ENCODE results near the gene GTPBP4. TPM values are rescaled to one million over a fixed set of nuclear protein-coding genes. Genes with fewer than 3 reads are reported as not detected.

Gene GTPBP4
- total RNA-seq, 1 experiment from 2014 or later, result 44.6 TPM

GRCh38 chr10:969473-970150, 18.6 kb upstream of the GTPBP4 start:
- Histone ChIP-seq H3K4me2 (ENCODE audit: low read length) (no peak overlapping the region), H2AFZ (ENCODE audit: low read length) (no peak overlapping the region), H3K36me3 (ENCODE audit: low read depth, low read length) (no peaks in the 10 kb centered on the region), H3K9me3 (ENCODE audit: low read length) (no peaks in the 10 kb centered on the region), H3K4me3 (ENCODE audit: low read length) (no peak overlapping the region), H3K4me1 (ENCODE audit: insufficient read depth, low read length) (0 out of 2 replicates have a peak, but pooled peaks cover 10% of the 10 kb centered on the region), H3K27me3 (ENCODE audit: low read length) (no peaks in the 10 kb centered on the region), H4K20me1 (ENCODE audit: low read length) (no peaks in the 10 kb centered on the region), H3F3A (ENCODE audit: low read length, unreplicated experiment) (no peaks in the 10 kb centered on the region), H3K9ac (ENCODE audit: low read length) (no peak overlapping the region), H3K79me2 (ENCODE audit: low read length) (no peaks in the 10 kb centered on the region), H3K27ac (ENCODE audit: low read length) (no peak overlapping the region), H3K9me2 (replicated peaks; ENCODE audit: low read length) (no peaks in the 10 kb centered on the region)
- no TSS peak for BruUV-seq (replicated peaks)
- POLR2A ChIA-PET (ENCODE audit: unreplicated experiment), result no interaction called here
- TF ChIP-seq EZH2phosphoT487 (IDR thresholded peaks at IDR 0.05; ENCODE audit: borderline replicate concordance, low read length), result no peak
- TF ChIP-seq EZH2 (IDR thresholded peaks at IDR 0.05; ENCODE audit: low read length, unreplicated experiment), result no peak
- TF ChIP-seq, protein P1, sequence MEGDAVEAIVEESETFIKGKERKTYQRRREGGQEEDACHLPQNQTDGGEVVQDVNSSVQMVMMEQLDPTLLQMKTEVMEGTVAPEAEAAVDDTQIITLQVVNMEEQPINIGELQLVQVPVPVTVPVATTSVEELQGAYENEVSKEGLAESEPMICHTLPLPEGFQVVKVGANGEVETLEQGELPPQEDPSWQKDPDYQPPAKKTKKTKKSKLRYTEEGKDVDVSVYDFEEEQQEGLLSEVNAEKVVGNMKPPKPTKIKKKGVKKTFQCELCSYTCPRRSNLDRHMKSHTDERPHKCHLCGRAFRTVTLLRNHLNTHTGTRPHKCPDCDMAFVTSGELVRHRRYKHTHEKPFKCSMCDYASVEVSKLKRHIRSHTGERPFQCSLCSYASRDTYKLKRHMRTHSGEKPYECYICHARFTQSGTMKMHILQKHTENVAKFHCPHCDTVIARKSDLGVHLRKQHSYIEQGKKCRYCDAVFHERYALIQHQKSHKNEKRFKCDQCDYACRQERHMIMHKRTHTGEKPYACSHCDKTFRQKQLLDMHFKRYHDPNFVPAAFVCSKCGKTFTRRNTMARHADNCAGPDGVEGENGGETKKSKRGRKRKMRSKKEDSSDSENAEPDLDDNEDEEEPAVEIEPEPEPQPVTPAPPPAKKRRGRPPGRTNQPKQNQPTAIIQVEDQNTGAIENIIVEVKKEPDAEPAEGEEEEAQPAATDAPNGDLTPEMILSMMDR (conservative IDR thresholded peaks at IDR 0.05; ENCODE audit: low read depth, low read length), result no peak
- intact Hi-C loops (cut with micrococcal nuclease), result no loop called here
- DNase-seq (no peak), ATAC-seq (no peak)
- CTCF ChIA-PET, result no interaction called here

DNA sequence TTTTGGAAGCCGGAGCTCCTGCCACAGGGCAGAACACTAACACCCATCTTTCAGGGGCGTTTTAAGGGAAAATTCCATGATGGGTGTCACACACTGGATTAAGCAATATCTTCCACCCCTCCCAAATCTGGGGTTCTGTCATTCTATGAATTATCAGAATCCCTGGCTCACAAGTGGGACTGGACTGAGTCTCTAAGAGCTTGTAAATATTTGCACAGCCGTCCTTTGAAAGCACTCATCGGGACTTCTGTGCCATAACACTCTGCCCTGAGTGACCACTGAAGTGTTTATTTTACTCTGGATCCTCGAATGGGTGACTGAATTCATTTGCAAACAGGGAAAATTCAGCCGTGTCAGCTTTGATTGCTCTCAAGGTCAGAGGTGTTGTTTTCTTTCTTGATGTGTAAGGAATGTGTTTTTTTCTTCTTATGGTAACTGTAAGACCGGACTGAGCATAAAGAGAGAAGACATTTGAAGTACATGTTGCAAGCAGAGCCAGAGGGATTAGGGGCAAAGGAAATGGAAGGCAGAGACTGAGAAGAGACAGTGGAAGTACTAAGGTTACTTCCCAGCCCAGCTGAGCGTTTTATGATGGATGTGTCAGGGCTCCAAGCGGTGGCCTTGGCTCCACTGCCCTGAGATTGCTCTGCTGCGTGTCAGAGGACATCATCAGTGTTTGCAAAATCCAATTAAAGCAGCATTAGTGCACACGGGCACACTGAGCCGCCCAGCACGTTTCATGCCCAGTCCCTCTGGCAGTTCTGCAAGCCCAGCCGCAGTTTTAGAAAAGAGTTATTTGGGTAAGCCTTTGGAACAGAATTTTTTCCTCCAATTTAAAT, 17.7 kb upstream of the GTPBP4 start:
- no peak overlapping the region for H3K4me3 ChIP-seq (ENCODE audit: low read length)
- no peak overlapping the region for H3K27ac ChIP-seq (ENCODE audit: low read length)
- CTCF ChIA-PET, result no interaction called here
- H2AFZ ChIP-seq (ENCODE audit: low read length), result peak overlapping the region; percentile 59
- peak; percentile 27 for DNase-seq
- TF ChIP-seq EZH2phosphoT487 (IDR thresholded peaks at IDR 0.05; ENCODE audit: borderline replicate concordance, low read length), result no peak
- TF ChIP-seq, protein P1 (conservative IDR thresholded peaks at IDR 0.05; ENCODE audit: low read depth, low read length), result no peak
- TF ChIP-seq EZH2 (IDR thresholded peaks at IDR 0.05; ENCODE audit: low read length, unreplicated experiment), result no peak
- no peaks in the 10 kb centered on the region for H3K9me3 ChIP-seq (ENCODE audit: low read length)
- no peaks in the 10 kb centered on the region for H3F3A ChIP-seq (ENCODE audit: low read length, unreplicated experiment)
- no peaks in the 10 kb centered on the region for H3K79me2 ChIP-seq (ENCODE audit: low read length)
- intact Hi-C loops (cut with micrococcal nuclease), result no loop called here
- no peaks in the 10 kb centered on the region for H3K9me2 ChIP-seq (replicated peaks; ENCODE audit: low read length)
- POLR2A ChIA-PET (ENCODE audit: unreplicated experiment), result no interaction called here
- H4K20me1 ChIP-seq (ENCODE audit: low read length), result no peaks in the 10 kb centered on the region
- H3K4me1 ChIP-seq (ENCODE audit: insufficient read depth, low read length), result 0 out of 2 replicates have a peak, but pooled peaks cover 10% of the 10 kb centered on the region
- no TSS peak for BruUV-seq (replicated peaks)
- H3K4me2 ChIP-seq (ENCODE audit: low read length), result peak overlapping the region; percentile 59
- H3K36me3 ChIP-seq (ENCODE audit: low read depth, low read length), result no peaks in the 10 kb centered on the region
- H3K27me3 ChIP-seq (ENCODE audit: low read length), result no peaks in the 10 kb centered on the region
- ATAC-seq, result peak; percentile 84
- H3K9ac ChIP-seq (ENCODE audit: low read length), result no peak overlapping the region
